Body of pancreas (tissue), 4 donors: Measurements from ENCODE around the gene MREG. TPM values are rescaled to one million over a fixed set of nuclear protein-coding genes. Genes with fewer than 3 reads are reported as not detected.

ENCODE experiments used
- ATAC-seq: fragments of 150-250 bp; one replicate; pipeline ENCODE4 v1.9.1; 2016
- DNase-seq, 4 donors: peaks; one replicate each; pipeline ENCODE4 v3.0.0-alpha.2; 2019
- H3K27ac ChIP-seq, 4 donors: fragments of 200-600 bp; sonication (generic); 1 replicate in 3 of 4; 2 replicates in 1 of 4; pipeline versions ENCODE4 v1.5.1 to v1.6.1; 2016 to 2019; ENCODE audit warnings: mild to moderate bottlenecking in 1 of 4, mixed read lengths in 1 of 4, moderate library complexity in 1 of 4
- H3K27me3 ChIP-seq, 2 donors: fragments of 200-600 bp; sonication (generic); one replicate each; pipeline ENCODE4 v1.6.0; 2016; ENCODE audit warnings: mild to moderate bottlenecking in 1 of 2
- H3K36me3 ChIP-seq, 2 donors: fragments of 200-600 bp; sonication (generic); replicated peaks in 1 of 2; 2 replicates each; pipeline ENCODE4 v1.5.1; 2016; ENCODE audit warnings: low read depth in 2 of 2; ENCODE audit not compliant: insufficient read depth in 1 of 2
- H3K4me1 ChIP-seq: fragments of 200-600 bp; sonication (generic); one replicate; pipeline ENCODE4 v1.6.0; 2016
- H3K4me3 ChIP-seq, 2 donors: fragments of 200-600 bp; sonication (generic); 1 replicate in 1 of 2; 2 replicates in 1 of 2; pipeline ENCODE4 v1.5.1; 2016 to 2019
- H3K9me3 ChIP-seq, 3 donors: fragments of 200-600 bp; sonication (generic); 1 replicate in 2 of 3; 2 replicates in 1 of 3; pipeline ENCODE4 v1.5.1; 2016
- CTCF ChIP-seq, 7 experiments: fragments of 450-650 bp in 4 of 7; fragments of 200-600 bp in 3 of 7; sonication (generic) in 3 of 7; IDR thresholded peaks; one replicate each; pipeline ENCODE4 v1.5.1; 2016 to 2019; ENCODE audit warnings: antibody characterized with exemption in 7 of 7
- POLR2A ChIP-seq, 3 donors: fragments of 450-650 bp; IDR thresholded peaks; one replicate each; pipeline ENCODE4 v1.6.1; 2016; ENCODE audit warnings: antibody characterized with exemption in 3 of 3, mild to moderate bottlenecking in 2 of 3
- WGBS, 2 donors: methylation state at CpG; one replicate each; pipeline ENCODE4 v1.1.5; 2017; 5-methylcytosine and 5-hydroxymethylcytosine counted together
- intact Hi-C: fragments of 100-400 bp; cut with DNase I; formaldehyde crosslinking; loops from one replicate; pipeline ENCODE4 v1.15.1; 2023
- total RNA-seq, 2 donors: library from RNA; depleted of rRNA; stranded (reverse); fragments of >200 nt; gene quantifications; one replicate each; pipeline ENCODE4 v1.1.0, GENCODE V29; 2016

Gene MREG
- total RNA-seq, 2 donors from 2014 or later, result 3.6 TPM

- Histone ChIP-seq H3K9me3 (no peaks in the 10 kb centered on the region), H3K4me3 (no peak overlapping the region), H3K4me1 (peaks cover 4% of the 10 kb centered on the region), H3K27ac (no peak overlapping the region), H3K27me3 (no peaks in the 10 kb centered on the region), H3K36me3 (no peaks in the 10 kb centered on the region)
- ATAC-seq (no peak), DNase-seq (no peak)
- TF ChIP-seq POLR2A (IDR thresholded peaks at IDR 0.05) (no peak), CTCF (IDR thresholded peaks at IDR 0.05) (no peak)
- intact Hi-C loops, result no loop called here
- 76 to 82% methylated on average over 4 of the region's 4 CpGs for WGBS, 2 donors
These were observed 60.3 kb downstream of the MREG start for GRCh38 chr2:215952860-215953637.

GRCh38 chr2:215951558-215951957, 61.8 kb downstream of the MREG start:
- intact Hi-C loops, result no loop called here
- H3K4me1 ChIP-seq, result peaks cover 4% of the 10 kb centered on the region
- H3K27me3 ChIP-seq, result no peaks in the 10 kb centered on the region
- ATAC-seq (no peak), DNase-seq (no peak)
- 37 to 46% methylated on average over 3 of the region's 3 CpGs for WGBS, 2 donors
- TF ChIP-seq POLR2A (IDR thresholded peaks at IDR 0.05) (no peak), CTCF (IDR thresholded peaks at IDR 0.05) (no peak)
- H3K4me3 ChIP-seq, result no peak overlapping the region
- no peak overlapping the region for H3K27ac ChIP-seq
- no peaks in the 10 kb centered on the region for H3K36me3 ChIP-seq
- no peaks in the 10 kb centered on the region for H3K9me3 ChIP-seq

GRCh38 chr2:215949991-215950404, 63.4 kb downstream of the MREG start:
- H3K27ac ChIP-seq, result no peak overlapping the region
- DNase-seq, result no peak
- H3K4me3 ChIP-seq, result no peak overlapping the region
- H3K9me3 ChIP-seq, result no peaks in the 10 kb centered on the region
- peaks cover 4% of the 10 kb centered on the region for H3K4me1 ChIP-seq
- H3K27me3 ChIP-seq, result no peaks in the 10 kb centered on the region
- H3K36me3 ChIP-seq, result no peaks in the 10 kb centered on the region
- TF ChIP-seq CTCF (IDR thresholded peaks at IDR 0.05) (peak in 5 of 7 experiments; percentile 25 to 44 (median 33)), POLR2A (IDR thresholded peaks at IDR 0.05) (no peak)
- WGBS, 2 donors, result 59 to 63% methylated on average over 3 of the region's 3 CpGs
- ATAC-seq, result peak; percentile 21
- intact Hi-C loops, result no loop called here

- Histone ChIP-seq H3K4me3 (no peak overlapping the region), H3K4me1 (peaks cover 4% of the 10 kb centered on the region), H3K9me3 (no peaks in the 10 kb centered on the region), H3K36me3 (no peaks in the 10 kb centered on the region), H3K27me3 (no peaks in the 10 kb centered on the region), H3K27ac (no peak overlapping the region)
- 84% methylated on average over 4 of the region's 4 CpGs for WGBS, 2 donors
- ATAC-seq (no peak), DNase-seq (no peak)
- TF ChIP-seq POLR2A (IDR thresholded peaks at IDR 0.05) (no peak), CTCF (IDR thresholded peaks at IDR 0.05) (no peak)
- intact Hi-C loops, result no loop called here
These were observed 65.3 kb downstream of the MREG start for GRCh38 chr2:215948051-215948450.

GRCh38 chr2:215946586-215946985, 66.8 kb downstream of the MREG start:
- Histone ChIP-seq H3K27ac (no peak overlapping the region), H3K4me3 (no peak overlapping the region), H3K36me3 (no peaks in the 10 kb centered on the region), H3K4me1 (peaks cover 2% of the 10 kb centered on the region), H3K9me3 (no peaks in the 10 kb centered on the region), H3K27me3 (no peaks in the 10 kb centered on the region)
- no peak for TF ChIP-seq POLR2A (IDR thresholded peaks at IDR 0.05)
- no peak for TF ChIP-seq CTCF (IDR thresholded peaks at IDR 0.05)
- intact Hi-C loops, result no loop called here
- DNase-seq, result no peak
- no peak for ATAC-seq
- WGBS, 2 donors, result 31 to 63% methylated on average over 3 of the region's 3 CpGs
